Activated B cell treated with CpG ODN at 0.5 μM for 24 hours (primary cell): ENCODE data around the gene TENM4. TPM values are rescaled to one million over a fixed set of nuclear protein-coding genes. Genes with fewer than 3 reads are reported as not detected.
"Not testable (repeated sequence)": the region's sequence is repeated elsewhere in the genome, so short reads cannot be mapped to it uniquely, and the experiment has no call there.

Experiments used
- ATAC-seq: fragments of 200-7000 bp; cut with Tn5 transposase; one replicate; pipeline ENCODE4 v1.10.0; 2021; ENCODE audit warnings: low read depth, mild to moderate bottlenecking, moderate library complexity
- CTCF ChIA-PET: fragments of 350-600 bp; sonication (Branson Sonifier 250); formaldehyde crosslinking; loops from one replicate; lab custom pipeline; 2021; ENCODE audit warnings: antibody characterized with exemption; lab: Charles Lee
- POLR2A ChIA-PET: fragments of 350-600 bp; sonication (Branson Sonifier 250); formaldehyde crosslinking; loops from one replicate; lab custom pipeline; 2021; ENCODE audit warnings: antibody characterized with exemption; lab: Charles Lee
- DNase-seq: peaks from one replicate; pipeline ENCODE4 v3.0.0; 2022
- H3K27ac Mint-ChIP-seq: one replicate; pipeline ENCODE4 v1.8.0; 2020; ENCODE audit warnings: mixed read lengths
- H3K27me3 Mint-ChIP-seq: one replicate; pipeline ENCODE4 v1.8.0; 2021; ENCODE audit warnings: mixed read lengths
- H3K36me3 Mint-ChIP-seq: one replicate; pipeline ENCODE4 v1.8.0; 2021; ENCODE audit warnings: low read depth, mixed read lengths
- H3K4me1 Mint-ChIP-seq: one replicate; pipeline ENCODE4 v1.8.0; 2021; ENCODE audit warnings: mixed read lengths
- H3K4me3 Mint-ChIP-seq: one replicate; pipeline ENCODE4 v1.8.0; 2020; ENCODE audit warnings: mild to moderate bottlenecking, mixed read lengths
- H3K9me3 Mint-ChIP-seq: one replicate; pipeline ENCODE4 v1.8.0; 2020; ENCODE audit warnings: mixed read lengths
- CTCF ChIP-seq: fragments of 200-600 bp; IDR thresholded peaks from one replicate; pipeline ENCODE4 v1.8.0; 2022; ENCODE audit warnings: antibody characterized with exemption, mild to moderate bottlenecking
- intact Hi-C: fragments of 100-400 bp; cut with micrococcal nuclease; formaldehyde crosslinking; loops from one replicate; pipeline ENCODE4 v1.15.1; 2024
- total RNA-seq: library from RNA; stranded (reverse); gene quantifications from 2 replicates; pipeline ENCODE4 v1.2.3, GENCODE V29; 2022

TENM4 gene
- total RNA-seq, 1 donor from 2014 or later: 2.4 TPM

GRCh38 chr11:79196950-79197349 lies 243.9 kb downstream of the TENM4 start:
- no peaks in the 10 kb centered on the region for H3K36me3 Mint-ChIP-seq
- no peaks in the 10 kb centered on the region for H3K9me3 Mint-ChIP-seq
- H3K27ac Mint-ChIP-seq: no peak overlapping the region
- H3K4me3 Mint-ChIP-seq: no peak overlapping the region
- intact Hi-C loops: no loop called here
- no peak for TF ChIP-seq CTCF
- DNase-seq (no peak), ATAC-seq (no peak)
- ChIA-PET CTCF (no interaction called here), POLR2A (no interaction called here)
- no peaks in the 10 kb centered on the region for H3K27me3 Mint-ChIP-seq
- H3K4me1 Mint-ChIP-seq: peaks cover 4% of the 10 kb centered on the region

DNA sequence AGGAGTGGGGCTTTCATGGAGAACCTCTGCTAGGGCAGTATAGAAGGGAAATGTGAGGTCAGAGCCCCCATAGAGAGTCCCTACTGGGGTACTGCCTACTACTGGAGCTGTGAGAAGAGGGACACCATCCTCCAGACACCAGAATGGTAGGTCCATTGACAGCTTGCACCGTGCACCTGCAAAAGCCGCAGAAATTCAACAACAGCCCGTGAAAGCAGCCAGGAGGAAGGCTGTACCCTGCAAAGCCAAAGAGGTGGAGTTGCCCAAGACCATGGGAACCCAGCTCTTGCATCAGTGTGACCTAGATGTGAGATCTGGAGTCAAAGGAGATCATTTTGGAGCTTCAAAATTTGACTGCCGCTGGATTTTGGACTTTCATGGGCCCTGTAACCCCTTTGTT lies 245.6 kb downstream of the TENM4 start:
- DNase-seq: no peak
- Mint-ChIP-seq H3K4me3 (no peak overlapping the region), H3K36me3 (no peaks in the 10 kb centered on the region), H3K4me1 (no peaks in the 10 kb centered on the region), H3K27ac (no peak overlapping the region), H3K9me3 (no peaks in the 10 kb centered on the region), H3K27me3 (no peaks in the 10 kb centered on the region)
- CTCF ChIA-PET: no interaction called here
- ATAC-seq: no peak
- intact Hi-C loops: no loop called here
- no peak for TF ChIP-seq CTCF
- POLR2A ChIA-PET: no interaction called here

DNA sequence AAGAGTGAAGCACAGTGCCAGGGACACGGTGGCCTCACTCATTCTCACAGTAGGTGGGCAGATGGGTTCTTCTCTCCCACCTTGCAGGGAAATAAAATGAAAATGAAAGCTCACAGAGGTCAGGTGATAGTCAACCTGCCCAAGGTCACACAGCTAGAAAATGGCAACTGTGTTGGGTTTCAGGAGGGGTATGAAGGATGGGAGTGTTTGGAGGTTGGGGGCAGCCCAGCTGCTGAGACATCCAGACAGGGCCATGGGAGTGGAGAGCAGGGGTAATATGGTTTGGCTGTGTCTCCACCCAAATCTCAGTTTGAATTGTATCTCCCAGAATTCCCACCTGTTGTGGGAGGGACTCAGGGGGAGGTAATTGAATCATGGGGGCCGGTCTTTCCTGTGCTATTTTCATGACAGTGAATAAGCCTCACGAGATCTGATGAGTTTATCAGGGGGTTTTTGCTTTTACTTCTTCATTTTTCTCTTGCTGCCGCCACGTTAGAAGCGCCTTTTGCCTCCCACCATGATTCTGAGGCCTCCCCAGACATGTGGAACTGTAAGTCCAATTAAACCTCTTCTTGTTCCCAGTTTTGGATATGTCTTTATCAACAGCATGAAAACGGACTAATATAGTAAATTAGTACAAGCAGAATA lies 247.0 kb downstream of the TENM4 start:
- Mint-ChIP-seq H3K9me3 (no peaks in the 10 kb centered on the region), H3K4me3 (no peak overlapping the region), H3K27me3 (no peaks in the 10 kb centered on the region), H3K4me1 (no peaks in the 10 kb centered on the region), H3K36me3 (no peaks in the 10 kb centered on the region), H3K27ac (no peak overlapping the region)
- DNase-seq (no peak), ATAC-seq (no peak)
- intact Hi-C loops: no loop called here
- CTCF ChIA-PET: no interaction called here
- POLR2A ChIA-PET: no interaction called here
- no peak for TF ChIP-seq CTCF

- TF ChIP-seq CTCF: no peak
- ChIA-PET POLR2A (no interaction called here), CTCF (no interaction called here)
- Mint-ChIP-seq H3K36me3 (no peaks in the 10 kb centered on the region), H3K4me1 (no peaks in the 10 kb centered on the region), H3K4me3 (no peak overlapping the region), H3K27ac (no peak overlapping the region), H3K27me3 (peaks cover 2% of the 10 kb centered on the region), H3K9me3 (no peaks in the 10 kb centered on the region)
- DNase-seq: no peak
- intact Hi-C loops: no loop called here
- ATAC-seq: no peak
Measured at GRCh38 chr11:79192836-79193235, 248.0 kb downstream of the TENM4 start.

DNA sequence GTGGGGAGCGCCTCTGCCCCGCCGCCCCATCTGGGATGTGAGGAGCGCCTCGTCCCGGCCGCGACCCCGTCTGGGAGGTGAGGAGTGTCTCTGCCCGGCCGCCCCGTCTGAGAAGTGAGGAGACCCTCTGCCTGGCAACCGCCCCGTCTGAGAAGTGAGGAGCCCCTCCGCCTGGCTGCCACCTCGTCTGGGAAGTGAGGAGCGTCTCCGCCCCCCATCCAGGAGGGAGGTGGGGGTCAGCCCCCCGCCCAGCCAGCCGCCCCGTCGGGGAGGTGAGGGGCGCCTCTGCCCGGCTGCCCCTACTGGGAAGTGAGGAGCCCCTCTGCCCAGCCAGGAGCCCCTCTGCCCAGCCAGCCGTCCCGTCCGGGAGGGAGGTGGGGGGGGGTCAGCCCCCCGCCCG lies 249.1 kb downstream of the TENM4 start:
- CTCF ChIA-PET, H3K4me1 Mint-ChIP-seq: not testable (repeated sequence)

GRCh38 chr11:79190553-79190952 lies 250.3 kb downstream of the TENM4 start:
- H3K9me3 Mint-ChIP-seq, H3K36me3 Mint-ChIP-seq, CTCF ChIA-PET, H3K4me3 Mint-ChIP-seq, H3K27ac Mint-ChIP-seq, intact Hi-C loops, POLR2A ChIA-PET, H3K4me1 Mint-ChIP-seq, DNase-seq, H3K27me3 Mint-ChIP-seq, ATAC-seq: not testable (repeated sequence)

More for the DNA sequence above, 249.1 kb downstream of the TENM4 start:
- DNase-seq, H3K36me3 Mint-ChIP-seq, H3K27ac Mint-ChIP-seq, intact Hi-C loops, H3K27me3 Mint-ChIP-seq, H3K4me3 Mint-ChIP-seq, ATAC-seq, H3K9me3 Mint-ChIP-seq, POLR2A ChIA-PET: not testable (repeated sequence)
